Panc1 (cell line): Measurements from ENCODE around the gene CCSER2.

Experiments used
- POLR2AphosphoS5 ChIP-seq: IDR thresholded peaks from 2 replicates; pipeline ENCODE4 v1.6.1; 2012; ENCODE audit warnings: mild to moderate bottlenecking, low read depth, low read length, moderate library complexity
- SIN3A ChIP-seq: IDR thresholded peaks from 2 replicates; pipeline ENCODE4 v1.6.1; 2012; ENCODE audit warnings: low read depth, mild to moderate bottlenecking, low read length, moderate library complexity, borderline replicate concordance; ENCODE audit not compliant: insufficient read depth
- TCF7L2 ChIP-seq: IDR thresholded peaks from 2 replicates; pipeline ENCODE4 v1.6.1; 2011; ENCODE audit warnings: mild to moderate bottlenecking, low read depth, low read length, inconsistent platforms
- TF ChIP-seq, protein P1 (sequence below): fragments of 450-650 bp; IDR thresholded peaks from 2 replicates; pipeline ENCODE4 v1.5.1; 2017; ENCODE audit warnings: mild to moderate bottlenecking

DNA sequence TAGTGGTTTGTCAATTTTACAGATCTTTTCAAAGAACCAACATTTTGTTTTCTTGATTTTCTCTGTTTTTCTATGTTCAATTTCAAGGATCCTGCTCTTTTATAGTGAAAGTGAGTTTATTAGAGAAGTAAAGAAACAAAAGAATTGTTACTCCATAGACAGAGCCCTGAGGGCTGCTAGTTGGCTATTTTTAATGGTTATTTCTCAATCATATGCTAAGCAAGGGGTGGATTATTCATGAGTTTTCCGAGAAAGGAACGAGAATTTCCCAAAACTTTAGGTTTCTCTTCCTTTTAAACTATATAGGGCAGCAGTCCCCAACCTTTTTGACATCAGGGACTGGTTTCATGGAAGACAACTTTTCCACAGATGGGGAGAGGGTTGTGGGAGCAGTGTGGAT is 165.0 kb downstream of the CCSER2 start:
- TF ChIP-seq, protein P1, sequence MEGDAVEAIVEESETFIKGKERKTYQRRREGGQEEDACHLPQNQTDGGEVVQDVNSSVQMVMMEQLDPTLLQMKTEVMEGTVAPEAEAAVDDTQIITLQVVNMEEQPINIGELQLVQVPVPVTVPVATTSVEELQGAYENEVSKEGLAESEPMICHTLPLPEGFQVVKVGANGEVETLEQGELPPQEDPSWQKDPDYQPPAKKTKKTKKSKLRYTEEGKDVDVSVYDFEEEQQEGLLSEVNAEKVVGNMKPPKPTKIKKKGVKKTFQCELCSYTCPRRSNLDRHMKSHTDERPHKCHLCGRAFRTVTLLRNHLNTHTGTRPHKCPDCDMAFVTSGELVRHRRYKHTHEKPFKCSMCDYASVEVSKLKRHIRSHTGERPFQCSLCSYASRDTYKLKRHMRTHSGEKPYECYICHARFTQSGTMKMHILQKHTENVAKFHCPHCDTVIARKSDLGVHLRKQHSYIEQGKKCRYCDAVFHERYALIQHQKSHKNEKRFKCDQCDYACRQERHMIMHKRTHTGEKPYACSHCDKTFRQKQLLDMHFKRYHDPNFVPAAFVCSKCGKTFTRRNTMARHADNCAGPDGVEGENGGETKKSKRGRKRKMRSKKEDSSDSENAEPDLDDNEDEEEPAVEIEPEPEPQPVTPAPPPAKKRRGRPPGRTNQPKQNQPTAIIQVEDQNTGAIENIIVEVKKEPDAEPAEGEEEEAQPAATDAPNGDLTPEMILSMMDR = no peak
- TF ChIP-seq POLR2AphosphoS5 = no peak
- TF ChIP-seq TCF7L2 = no peak
- no peak for TF ChIP-seq SIN3A
